OCI-LY3 (cell line): ENCODE results near the gene RPL10A.

Experiments used
- EZH2phosphoT487 ChIP-seq: fragments of 200-600 bp; shearing (Covaris generic); IDR thresholded peaks from 2 replicates; pipeline ENCODE4 v1.6.1; 2018; ENCODE audit warnings: antibody characterized with exemption, mixed run types, low read depth
- TF ChIP-seq, protein P1 (sequence below): fragments of 200-600, 300-600 bp; sonication (generic); IDR thresholded peaks from 2 replicates; pipeline ENCODE4 v1.5.1; 2014; ENCODE audit warnings: antibody characterized with exemption, low read length, low read depth

DNA sequence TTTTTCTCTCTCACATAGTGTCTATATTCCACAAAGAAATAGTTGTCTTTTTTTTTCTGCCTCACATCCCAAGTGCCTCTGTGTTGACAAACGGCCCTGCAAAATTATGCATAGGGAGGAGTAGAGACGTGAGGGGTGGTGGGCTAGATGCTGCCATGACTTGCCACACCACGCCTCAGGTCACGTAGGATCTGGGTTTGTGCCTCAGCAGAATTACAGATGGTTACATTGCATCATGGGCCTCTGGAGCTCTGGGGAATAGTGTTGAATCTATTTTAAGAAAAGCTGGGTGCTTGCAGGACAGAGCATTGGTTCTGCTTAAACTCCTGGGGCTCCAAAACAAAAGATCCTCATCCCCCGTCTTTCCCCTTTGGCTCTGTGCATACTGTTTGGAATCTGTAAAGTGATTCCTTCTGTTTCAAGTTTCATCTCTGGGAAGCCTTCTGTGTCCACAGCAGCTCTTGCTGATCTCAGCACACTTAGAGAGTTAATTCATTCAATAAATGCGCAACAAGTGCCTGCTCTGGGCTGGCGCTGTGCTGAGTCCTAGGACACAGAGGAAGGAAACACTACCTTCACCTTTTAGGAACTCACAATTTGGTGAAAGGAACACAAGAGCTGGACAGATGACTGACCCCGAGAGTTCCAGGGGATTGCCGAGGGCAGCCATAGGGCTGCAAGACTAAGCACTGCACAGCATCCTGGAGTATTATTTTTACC lies 13.7 kb upstream of the RPL10A start:
- TF ChIP-seq EZH2phosphoT487: no peak
- TF ChIP-seq, protein P1, sequence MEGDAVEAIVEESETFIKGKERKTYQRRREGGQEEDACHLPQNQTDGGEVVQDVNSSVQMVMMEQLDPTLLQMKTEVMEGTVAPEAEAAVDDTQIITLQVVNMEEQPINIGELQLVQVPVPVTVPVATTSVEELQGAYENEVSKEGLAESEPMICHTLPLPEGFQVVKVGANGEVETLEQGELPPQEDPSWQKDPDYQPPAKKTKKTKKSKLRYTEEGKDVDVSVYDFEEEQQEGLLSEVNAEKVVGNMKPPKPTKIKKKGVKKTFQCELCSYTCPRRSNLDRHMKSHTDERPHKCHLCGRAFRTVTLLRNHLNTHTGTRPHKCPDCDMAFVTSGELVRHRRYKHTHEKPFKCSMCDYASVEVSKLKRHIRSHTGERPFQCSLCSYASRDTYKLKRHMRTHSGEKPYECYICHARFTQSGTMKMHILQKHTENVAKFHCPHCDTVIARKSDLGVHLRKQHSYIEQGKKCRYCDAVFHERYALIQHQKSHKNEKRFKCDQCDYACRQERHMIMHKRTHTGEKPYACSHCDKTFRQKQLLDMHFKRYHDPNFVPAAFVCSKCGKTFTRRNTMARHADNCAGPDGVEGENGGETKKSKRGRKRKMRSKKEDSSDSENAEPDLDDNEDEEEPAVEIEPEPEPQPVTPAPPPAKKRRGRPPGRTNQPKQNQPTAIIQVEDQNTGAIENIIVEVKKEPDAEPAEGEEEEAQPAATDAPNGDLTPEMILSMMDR: no peak
